Spleen (tissue), 11 donors: ENCODE data around the gene CD19. TPM values are rescaled to one million over a fixed set of nuclear protein-coding genes. Genes with fewer than 3 reads are reported as not detected.

Experiments used
- DNase-seq: peaks from one replicate; pipeline ENCODE4 v3.0.0-alpha.2; 2020
- H3K27ac ChIP-seq, 8 donors: fragments of 200-600 bp; sonication (generic) in 7 of 8; 1 replicate in 4 of 8; 2 replicates in 4 of 8; pipeline versions ENCODE4 v1.5.0 to v1.8.0; 2016 to 2021; ENCODE audit warnings: inconsistent platforms in 4 of 8, mild to moderate bottlenecking in 4 of 8, moderate library complexity in 1 of 8
- H3K27me3 ChIP-seq, 7 donors: fragments of 200-600 bp; sonication (generic) in 6 of 7; replicated peaks in 1 of 7; 1 replicate in 4 of 7; 2 replicates in 3 of 7; pipeline versions ENCODE4 v1.5.0 to v1.8.0; 2016 to 2021; ENCODE audit warnings: inconsistent platforms in 3 of 7, mild to moderate bottlenecking in 1 of 7
- H3K36me3 ChIP-seq, 6 donors: fragments of 200-600 bp; sonication (generic) in 5 of 6; 1 replicate in 4 of 6; 2 replicates in 2 of 6; pipeline versions ENCODE4 v1.5.0 to v1.8.0; 2016 to 2021; ENCODE audit warnings: inconsistent platforms in 2 of 6
- H3K4me1 ChIP-seq, 6 donors: fragments of 200-600 bp; sonication (generic) in 5 of 6; 1 replicate in 3 of 6; 2 replicates in 3 of 6; pipeline versions ENCODE4 v1.5.0 to v1.8.0; 2016 to 2021; ENCODE audit warnings: inconsistent platforms in 3 of 6
- H3K4me3 ChIP-seq, 8 donors: fragments of 200-600 bp; sonication (generic) in 7 of 8; 1 replicate in 4 of 8; 2 replicates in 4 of 8; pipeline versions ENCODE4 v1.5.0 to v1.8.0; 2016 to 2021; ENCODE audit warnings: inconsistent platforms in 4 of 8, mild to moderate bottlenecking in 4 of 8, moderate library complexity in 2 of 8
- H3K9me3 ChIP-seq, 8 donors: fragments of 200-600 bp; sonication (generic) in 7 of 8; 1 replicate in 4 of 8; 2 replicates in 4 of 8; pipeline versions ENCODE4 v1.5.0 to v1.8.0; 2016 to 2021; ENCODE audit warnings: inconsistent platforms in 4 of 8
- CTCF ChIP-seq, 11 experiments: fragments of 200-600 bp in 7 of 11; fragments of 450-650 bp in 4 of 11; sonication (generic) in 4 of 11; IDR thresholded peaks in 8 of 11; conservative IDR thresholded peaks in 3 of 11; 1 replicate in 7 of 11; 2 replicates in 4 of 11; pipeline versions ENCODE4 v1.4.0 to v1.8.0; 2016 to 2021; ENCODE audit warnings: antibody characterized with exemption in 11 of 11, inconsistent platforms in 4 of 11, mild to moderate bottlenecking in 1 of 11
- POLR2A ChIP-seq, 3 donors: fragments of 450-650 bp; IDR thresholded peaks; one replicate each; pipeline ENCODE4 v1.5.1; 2017; ENCODE audit warnings: antibody characterized with exemption in 3 of 3, mild to moderate bottlenecking in 1 of 3
- POLR2AphosphoS5 ChIP-seq, 3 donors: sonication (generic); formaldehyde crosslinking; IDR thresholded peaks; one replicate each; pipeline ENCODE4 v1.5.1; 2017; ENCODE audit warnings: antibody characterized with exemption in 3 of 3
- WGBS, 5 donors: extraction: QIAGEN DNeasy Blood & Tissue Kit in 3 of 5; methylation state at CpG; one replicate each; pipeline versions ENCODE4 v1.1.5 to v1.1.7; 2013 to 2018; 5-methylcytosine and 5-hydroxymethylcytosine counted together
- intact Hi-C: fragments of 100-400 bp; cut with DNase I; formaldehyde crosslinking; loops from one replicate; pipeline ENCODE4 v1.15.0; 2023; ENCODE audit warnings: low total_unique reads
- polyA plus RNA-seq, 3 donors: library from polyadenylated mRNA; stranded (reverse); fragments of 200-250 nt; gene quantifications; one replicate each; pipeline ENCODE4 v1.2.1, GENCODE V29; 2013
- total RNA-seq, 7 donors: library from RNA; depleted of rRNA in 3 of 7; stranded (reverse); fragments of >200 nt in 3 of 7; fragmentation: NEBNext Ultra II Directional in 4 of 7; extraction: Animal tissue kit (Norgen Biotek cat#: 25700) in 4 of 7; gene quantifications; one replicate each; pipeline versions ENCODE4 v1.1.0 to v1.2.1, GENCODE V29; 2016 to 2021
- donor health status: healthy with polysubstance abuse.
- donor health status: DM: no; HTN: no; CAD: no; lungs with moderate emphysema.
- donor health status: DM: no; HTN: no; CAD: no.
- donor health status: Bipolar disorder and iron deficiency.
- donor health status: healthy.
- donor health status: DM: no; HTN: no; CAD: no.
- donor health status: DM: yes; HTN: yes; CAD: no.

The CD19 gene
- total and polyA plus RNA-seq, 10 donors = 77.0 to 312 (median 109) TPM

- Histone ChIP-seq H3K27ac (peak overlapping the region in 7 of 8 donors; percentile 11 to 88 (median 81)), H3K4me1 (peaks cover 6 to 68% (median 24%) of the 10 kb centered on the region in 6 donors), H3K4me3 (peak overlapping the region in 4 of 8 donors; percentile 49 to 74 (median 54)), H3K27me3 (no peaks in the 10 kb centered on the region), H3K36me3 (peaks cover 0 to 16% (median 0%) of the 10 kb centered on the region in 6 donors), H3K9me3 (no peaks in the 10 kb centered on the region)
- intact Hi-C loops = no loop called here
- peak; percentile 86 for DNase-seq
- TF ChIP-seq POLR2A (IDR thresholded peaks at IDR 0.05) (no peak), POLR2AphosphoS5 (IDR thresholded peaks at IDR 0.05) (peak in 2 of 3 donors; percentile 80 to 83)
- 32 to 53% (median 40%) methylated on average over 3 of the region's 3 CpGs for WGBS, 5 donors
These were observed 1.1 kb upstream of the CD19 start for GRCh38 chr16:28930652-28931051.

- WGBS, 5 donors = 57 to 78% (median 75%) methylated on average over 20 of the region's 20 CpGs
- no peak for DNase-seq
- H3K4me1 ChIP-seq = peaks cover 11 to 73% (median 33%) of the 10 kb centered on the region in 6 donors
- TF ChIP-seq POLR2AphosphoS5 (IDR thresholded peaks at IDR 0.05) (no peak), POLR2A (IDR thresholded peaks at IDR 0.05) (no peak), CTCF (IDR thresholded peaks at IDR 0.05 in 8 of 11, conservative IDR thresholded peaks at IDR 0.05 in 3 of 11) (no peak)
- H3K27me3 ChIP-seq = no peaks in the 10 kb centered on the region
- no peaks in the 10 kb centered on the region for H3K9me3 ChIP-seq
- peak overlapping the region; percentile 21 to 74 (median 46) for H3K4me3 ChIP-seq
- intact Hi-C loops = no loop called here
- peak overlapping the region; percentile 41 to 88 (median 74) for H3K27ac ChIP-seq
- H3K36me3 ChIP-seq = peaks cover 0 to 34% (median 0%) of the 10 kb centered on the region in 6 donors
These were observed 769 bp downstream of the CD19 start for GRCh38 chr16:28932339-28933141.

GRCh38 chr16:28933171-28933570, 1.4 kb downstream of the CD19 start:
- Histone ChIP-seq H3K9me3 (no peaks in the 10 kb centered on the region), H3K27me3 (no peaks in the 10 kb centered on the region), H3K36me3 (peaks cover 0 to 41% (median 0%) of the 10 kb centered on the region in 6 donors), H3K4me1 (peaks cover 11 to 69% (median 33%) of the 10 kb centered on the region in 6 donors), H3K27ac (peak overlapping the region in 7 of 8 donors; percentile 48 to 88 (median 81)), H3K4me3 (peak overlapping the region; percentile 21 to 74 (median 46))
- DNase-seq = no peak
- WGBS, 5 donors = 70 to 82% (median 79%) methylated on average over 5 to 8 of the region's 8 CpGs
- intact Hi-C loops = no loop called here
- TF ChIP-seq CTCF (IDR thresholded peaks at IDR 0.05 in 8 of 11, conservative IDR thresholded peaks at IDR 0.05 in 3 of 11) (no peak), POLR2A (IDR thresholded peaks at IDR 0.05) (no peak), POLR2AphosphoS5 (IDR thresholded peaks at IDR 0.05) (no peak)

GRCh38 chr16:28935346-28935745, 3.6 kb downstream of the CD19 start:
- no peak for DNase-seq
- Histone ChIP-seq H3K4me1 (peaks cover 11 to 63% (median 31%) of the 10 kb centered on the region in 6 donors), H3K27me3 (no peaks in the 10 kb centered on the region), H3K4me3 (no peak overlapping the region), H3K9me3 (no peaks in the 10 kb centered on the region), H3K27ac (no peak overlapping the region), H3K36me3 (peaks cover 0 to 53% (median 0%) of the 10 kb centered on the region in 6 donors)
- TF ChIP-seq POLR2A (IDR thresholded peaks at IDR 0.05) = no peak
- 95 to 100% (median 97%) methylated on average over 3 to 4 of the region's 4 CpGs for WGBS, 5 donors
- intact Hi-C loops = no loop called here
